Choroid plexus epithelial cell (primary cell): ENCODE results near the gene CSPG4.
A peak's percentile ranks its signal among the peaks of the same experiment; 100 is the strongest.
"Not testable (repeated sequence)": the region's sequence is repeated elsewhere in the genome, so short reads cannot be mapped to it uniquely, and the experiment has no call there.

ENCODE experiments used
- DNase-seq: peaks from one replicate; pipeline ENCODE4 v3.0.0-alpha.2; 2010; ENCODE audit warnings: low read depth
- H3K4me3 ChIP-seq: 2 replicates; pipeline ENCODE4 v1.5.1; 2011; ENCODE audit warnings: low read depth, mild to moderate bottlenecking, control low read depth, low read length, moderate library complexity
- TF ChIP-seq, protein P1 (sequence below): conservative IDR thresholded peaks from 2 replicates; pipeline ENCODE4 v1.5.1; 2011; ENCODE audit warnings: low read depth, mild to moderate bottlenecking, control low read depth, inconsistent platforms, low read length, moderate library complexity

Gene CSPG4

GRCh38 chr15:75723171-75723846, 10.7 kb upstream of the CSPG4 start:
- TF ChIP-seq, protein P1, sequence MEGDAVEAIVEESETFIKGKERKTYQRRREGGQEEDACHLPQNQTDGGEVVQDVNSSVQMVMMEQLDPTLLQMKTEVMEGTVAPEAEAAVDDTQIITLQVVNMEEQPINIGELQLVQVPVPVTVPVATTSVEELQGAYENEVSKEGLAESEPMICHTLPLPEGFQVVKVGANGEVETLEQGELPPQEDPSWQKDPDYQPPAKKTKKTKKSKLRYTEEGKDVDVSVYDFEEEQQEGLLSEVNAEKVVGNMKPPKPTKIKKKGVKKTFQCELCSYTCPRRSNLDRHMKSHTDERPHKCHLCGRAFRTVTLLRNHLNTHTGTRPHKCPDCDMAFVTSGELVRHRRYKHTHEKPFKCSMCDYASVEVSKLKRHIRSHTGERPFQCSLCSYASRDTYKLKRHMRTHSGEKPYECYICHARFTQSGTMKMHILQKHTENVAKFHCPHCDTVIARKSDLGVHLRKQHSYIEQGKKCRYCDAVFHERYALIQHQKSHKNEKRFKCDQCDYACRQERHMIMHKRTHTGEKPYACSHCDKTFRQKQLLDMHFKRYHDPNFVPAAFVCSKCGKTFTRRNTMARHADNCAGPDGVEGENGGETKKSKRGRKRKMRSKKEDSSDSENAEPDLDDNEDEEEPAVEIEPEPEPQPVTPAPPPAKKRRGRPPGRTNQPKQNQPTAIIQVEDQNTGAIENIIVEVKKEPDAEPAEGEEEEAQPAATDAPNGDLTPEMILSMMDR: no peak
- no peak for DNase-seq
- H3K4me3 ChIP-seq: no peak overlapping the region

GRCh38 chr15:75721923-75722870, 9.5 kb upstream of the CSPG4 start:
- no peak for DNase-seq
- TF ChIP-seq, protein P1: no peak
- H3K4me3 ChIP-seq: no peak overlapping the region

DNA sequence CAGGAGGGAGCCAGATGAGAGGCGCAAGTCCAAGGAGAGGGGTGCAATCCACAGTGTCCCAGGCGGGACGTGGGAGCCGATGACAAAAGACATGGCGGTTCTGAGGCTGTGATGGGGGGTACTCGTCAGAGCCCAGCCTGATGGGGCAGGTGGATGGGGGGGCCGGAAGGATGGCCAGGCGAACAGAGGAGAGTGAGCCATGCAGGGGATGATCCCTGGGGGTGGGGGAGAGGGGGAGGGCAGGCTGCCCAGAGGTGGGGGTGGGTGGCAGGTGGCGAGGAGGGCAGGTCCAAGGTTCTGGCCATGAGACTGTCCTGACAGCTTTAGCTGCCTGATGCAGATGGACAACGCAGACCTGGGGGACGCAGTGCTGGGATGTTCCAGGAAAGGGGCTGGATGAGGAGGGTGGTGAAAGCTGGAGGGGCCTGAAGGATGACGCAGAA, 8.9 kb upstream of the CSPG4 start:
- H3K4me3 ChIP-seq: no peak overlapping the region
- DNase-seq: no peak
- TF ChIP-seq, protein P1: no peak

DNA sequence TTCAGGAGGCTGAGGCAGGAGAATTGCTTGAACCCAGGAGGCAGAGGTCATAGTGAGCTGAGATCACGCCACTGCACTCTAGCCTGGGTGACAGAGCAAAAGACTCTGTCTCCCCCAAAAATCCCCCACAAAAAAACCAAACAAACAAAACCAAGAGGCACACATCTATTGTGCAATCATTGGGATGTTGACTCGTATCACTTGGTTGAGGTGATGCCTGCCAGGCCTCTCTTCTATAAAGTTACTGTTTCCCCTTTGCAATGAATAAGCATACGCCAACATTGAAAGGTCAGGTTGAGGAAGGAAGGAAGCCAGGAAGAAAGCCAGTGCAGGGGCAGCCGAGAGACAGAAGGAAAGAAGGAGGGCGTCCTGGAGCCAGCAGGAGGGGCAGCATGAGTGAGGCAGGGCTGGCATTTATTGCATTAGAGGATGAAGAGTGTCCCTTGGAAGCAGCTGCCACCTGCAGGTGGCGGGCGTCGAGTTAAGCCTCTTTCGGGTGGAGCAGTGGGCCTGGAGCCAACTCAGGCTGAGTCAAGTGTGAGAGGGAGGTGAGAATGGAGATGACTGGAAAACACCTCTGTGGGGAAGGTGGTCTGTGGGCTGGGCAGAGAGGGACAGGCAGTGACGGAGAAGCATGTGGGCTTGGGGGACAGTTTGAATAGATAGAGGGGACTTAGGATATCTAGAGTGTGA, 8.3 kb upstream of the CSPG4 start:
- DNase-seq: peak; percentile 15
- TF ChIP-seq, protein P1: peak; percentile 19
- no peak overlapping the region for H3K4me3 ChIP-seq

DNA sequence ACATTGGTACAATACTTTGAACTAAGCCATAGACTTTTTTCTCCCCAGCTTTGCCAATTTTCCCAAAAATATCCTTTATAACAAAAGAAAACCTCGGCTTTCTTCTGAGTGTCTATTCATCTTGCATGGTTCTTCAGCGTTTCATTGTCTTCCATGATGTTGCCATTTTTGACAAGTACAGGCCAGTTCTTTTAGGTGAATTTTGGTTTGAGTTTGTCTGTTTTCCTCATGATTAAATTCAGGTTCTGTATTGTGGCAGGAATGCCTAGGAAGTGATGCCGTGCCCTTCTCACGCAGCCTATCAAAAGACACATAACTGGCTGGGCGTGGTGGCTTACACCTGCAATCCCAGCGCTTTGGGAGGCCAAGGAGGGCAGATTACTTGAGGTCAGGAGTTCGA, 7.6 kb upstream of the CSPG4 start:
- no peak overlapping the region for H3K4me3 ChIP-seq
- TF ChIP-seq, protein P1: no peak
- DNase-seq: no peak

DNA sequence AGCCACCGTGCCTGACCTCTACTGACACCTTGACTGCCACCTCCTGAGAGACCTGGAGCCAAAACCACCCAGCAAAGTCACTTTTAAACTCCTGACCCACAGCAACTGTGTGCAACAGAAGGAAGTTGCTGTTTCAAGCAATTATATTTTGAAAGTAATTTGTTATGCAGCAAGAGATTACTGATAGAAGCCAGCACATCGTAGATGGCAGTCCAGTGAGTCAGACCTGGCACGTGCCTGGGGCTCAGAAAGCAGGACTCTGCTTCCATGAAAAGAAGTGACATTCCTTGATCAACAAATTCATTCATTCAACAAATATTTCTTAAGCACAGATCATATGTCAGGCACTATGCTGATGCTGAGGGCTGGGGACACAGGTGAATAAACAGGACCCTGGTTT, 5.7 kb upstream of the CSPG4 start:
- TF ChIP-seq, protein P1: no peak
- no peak overlapping the region for H3K4me3 ChIP-seq
- DNase-seq: peak; percentile 59

DNA sequence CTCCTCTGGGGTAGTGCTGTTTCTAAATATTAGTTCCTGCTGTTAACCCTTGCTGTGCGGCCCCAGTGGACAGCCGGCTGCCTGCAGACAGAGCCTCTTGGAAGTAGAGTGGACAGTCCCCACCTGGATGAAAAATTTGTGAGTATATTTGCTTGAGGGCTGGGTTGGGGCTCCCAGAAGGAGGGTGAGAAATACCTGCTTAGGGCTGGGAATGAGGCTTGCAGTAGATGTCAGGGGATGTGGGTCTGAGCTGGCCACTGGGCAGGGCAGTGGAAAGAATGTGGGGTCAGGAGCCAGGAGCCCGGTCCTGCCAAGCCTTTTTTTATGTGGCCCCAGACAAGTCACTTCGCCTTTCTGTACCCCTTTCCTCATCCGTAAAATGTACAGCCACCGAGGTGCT, 4.4 kb upstream of the CSPG4 start:
- H3K4me3 ChIP-seq, DNase-seq: not testable (repeated sequence)

- H3K4me3 ChIP-seq: not testable (repeated sequence)
Observed at GRCh38 chr15:75716249-75716950, 3.8 kb upstream of the CSPG4 start.

GRCh38 chr15:75715312-75715832, 2.7 kb upstream of the CSPG4 start:
- DNase-seq, H3K4me3 ChIP-seq: not testable (repeated sequence)

More at GRCh38 chr15:75716249-75716950, 3.8 kb upstream of the CSPG4 start:
- DNase-seq: not testable (repeated sequence)
